ENCODE data around the gene ATP6V0E1.

Gene ATP6V0E1

DNA sequence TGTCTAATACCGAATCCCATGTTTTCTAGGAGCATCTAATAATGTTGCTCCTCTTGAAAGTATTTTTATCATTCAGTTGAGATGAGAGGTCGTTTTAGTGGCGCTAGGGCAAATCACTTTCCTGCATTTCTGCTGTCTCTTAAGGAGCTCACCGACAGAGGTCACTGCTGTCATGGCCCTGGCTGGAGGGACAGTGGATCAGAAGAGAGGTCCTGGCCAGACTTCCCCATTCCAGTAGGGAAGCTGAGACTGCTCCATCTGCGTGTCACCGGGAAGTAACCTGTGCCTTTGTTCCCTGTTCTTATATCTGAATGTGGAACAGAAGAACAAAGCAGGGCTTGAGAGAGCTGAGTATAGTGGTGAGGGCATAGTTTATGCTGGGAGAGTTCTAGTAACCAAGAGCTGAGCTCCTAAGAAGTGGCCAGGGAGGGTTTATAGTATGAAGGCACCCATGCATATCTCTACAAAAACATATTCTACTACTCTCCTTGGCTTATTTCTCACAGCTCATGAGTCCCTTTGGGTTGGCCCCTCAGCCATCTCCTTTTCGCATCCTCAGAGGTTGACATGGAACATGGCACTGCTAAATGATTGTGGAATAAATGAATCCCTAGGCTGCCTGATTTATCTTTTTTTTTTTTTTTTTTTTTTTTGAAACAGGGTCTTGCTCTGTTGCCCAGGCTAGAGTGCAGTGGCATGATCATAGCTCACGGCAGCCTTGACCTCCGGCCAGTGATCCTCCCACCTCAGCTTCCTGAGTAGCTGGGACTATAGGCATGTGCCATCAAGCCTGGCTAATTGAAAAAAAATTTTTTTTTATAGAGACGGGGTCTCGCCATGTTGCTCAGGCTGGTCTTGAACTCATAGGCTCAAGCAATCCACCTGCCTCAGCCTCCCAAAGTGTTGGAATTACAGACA, 27.2 kb downstream of the ATP6V0E1 start:
- no peaks in the 10 kb centered on the region for H3K27me3 ChIP-seq (ENCODE audit: low read depth, low read length)
- TF ChIP-seq EZH2phosphoT487 (IDR thresholded peaks at IDR 0.05; ENCODE audit: low read depth): no peak
- TF ChIP-seq, protein P1, sequence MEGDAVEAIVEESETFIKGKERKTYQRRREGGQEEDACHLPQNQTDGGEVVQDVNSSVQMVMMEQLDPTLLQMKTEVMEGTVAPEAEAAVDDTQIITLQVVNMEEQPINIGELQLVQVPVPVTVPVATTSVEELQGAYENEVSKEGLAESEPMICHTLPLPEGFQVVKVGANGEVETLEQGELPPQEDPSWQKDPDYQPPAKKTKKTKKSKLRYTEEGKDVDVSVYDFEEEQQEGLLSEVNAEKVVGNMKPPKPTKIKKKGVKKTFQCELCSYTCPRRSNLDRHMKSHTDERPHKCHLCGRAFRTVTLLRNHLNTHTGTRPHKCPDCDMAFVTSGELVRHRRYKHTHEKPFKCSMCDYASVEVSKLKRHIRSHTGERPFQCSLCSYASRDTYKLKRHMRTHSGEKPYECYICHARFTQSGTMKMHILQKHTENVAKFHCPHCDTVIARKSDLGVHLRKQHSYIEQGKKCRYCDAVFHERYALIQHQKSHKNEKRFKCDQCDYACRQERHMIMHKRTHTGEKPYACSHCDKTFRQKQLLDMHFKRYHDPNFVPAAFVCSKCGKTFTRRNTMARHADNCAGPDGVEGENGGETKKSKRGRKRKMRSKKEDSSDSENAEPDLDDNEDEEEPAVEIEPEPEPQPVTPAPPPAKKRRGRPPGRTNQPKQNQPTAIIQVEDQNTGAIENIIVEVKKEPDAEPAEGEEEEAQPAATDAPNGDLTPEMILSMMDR (IDR thresholded peaks at IDR 0.05; ENCODE audit: low read depth, low read length): no peak
- H3K4me2 ChIP-seq (ENCODE audit: low read length): no peak overlapping the region
- H3K4me1 ChIP-seq (ENCODE audit: low read length): peaks cover 8% of the 10 kb centered on the region; the same call in 1 of the 2 replicates
- H3K36me3 ChIP-seq (replicated peaks; ENCODE audit: low read depth, low read length): peaks cover 16% of the 10 kb centered on the region
- no peak overlapping the region for H3K27ac ChIP-seq (ENCODE audit: low read length)
- H3K79me2 ChIP-seq (ENCODE audit: low read length): peaks cover 98% of the 10 kb centered on the region
- no peak overlapping the region for H3K9ac ChIP-seq (ENCODE audit: low read length)
- H3K9me3 ChIP-seq (ENCODE audit: insufficient read depth, low read length): no peaks in the 10 kb centered on the region
- H4K20me1 ChIP-seq (ENCODE audit: insufficient read depth, low read length): peaks cover 69% of the 10 kb centered on the region
- H3K4me3 ChIP-seq (ENCODE audit: low read length): no peak overlapping the region
- no peak overlapping the region for H2AFZ ChIP-seq (ENCODE audit: low read depth, low read length)

DNA sequence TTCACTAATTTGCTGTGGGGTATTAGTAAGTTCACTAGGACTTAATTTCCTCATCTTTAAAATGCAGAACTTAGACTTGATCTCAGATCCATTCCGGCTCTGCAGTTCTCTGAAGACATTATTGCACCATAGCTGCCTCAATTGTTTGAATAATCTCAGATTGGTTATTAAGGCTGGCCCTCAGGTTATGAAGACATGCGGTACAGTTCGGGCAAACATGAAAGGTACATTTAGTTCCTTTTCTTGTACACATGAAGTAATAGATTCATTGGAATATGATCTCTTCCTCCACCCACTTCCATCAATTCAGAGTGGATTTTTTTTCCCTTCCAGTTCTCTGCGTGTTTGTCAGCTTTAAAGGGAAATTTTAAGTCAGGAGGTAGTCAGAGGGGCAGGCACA, 28.0 kb downstream of the ATP6V0E1 start:
- no peak overlapping the region for H3K4me2 ChIP-seq (ENCODE audit: low read length)
- TF ChIP-seq, protein P1 (IDR thresholded peaks at IDR 0.05; ENCODE audit: low read depth, low read length): no peak
- TF ChIP-seq EZH2phosphoT487 (IDR thresholded peaks at IDR 0.05; ENCODE audit: low read depth): no peak
- no peaks in the 10 kb centered on the region for H3K9me3 ChIP-seq (ENCODE audit: insufficient read depth, low read length)
- H3K27ac ChIP-seq (ENCODE audit: low read length): no peak overlapping the region
- peaks cover 98% of the 10 kb centered on the region for H3K79me2 ChIP-seq (ENCODE audit: low read length)
- no peak overlapping the region for H3K9ac ChIP-seq (ENCODE audit: low read length)
- no peak overlapping the region for H2AFZ ChIP-seq (ENCODE audit: low read depth, low read length)
- peaks cover 16% of the 10 kb centered on the region for H3K36me3 ChIP-seq (replicated peaks; ENCODE audit: low read depth, low read length)
- H4K20me1 ChIP-seq (ENCODE audit: insufficient read depth, low read length): peaks cover 70% of the 10 kb centered on the region
- H3K4me1 ChIP-seq (ENCODE audit: low read length): peaks cover 8% of the 10 kb centered on the region; the same call in 1 of the 2 replicates
- no peaks in the 10 kb centered on the region for H3K27me3 ChIP-seq (ENCODE audit: low read depth, low read length)
- no peak overlapping the region for H3K4me3 ChIP-seq (ENCODE audit: low read length)

- H3K27ac ChIP-seq (ENCODE audit: low read length): no peak overlapping the region
- H4K20me1 ChIP-seq (ENCODE audit: insufficient read depth, low read length): peaks cover 64% of the 10 kb centered on the region
- TF ChIP-seq, protein P1 (IDR thresholded peaks at IDR 0.05; ENCODE audit: low read depth, low read length): no peak
- no peak for TF ChIP-seq EZH2phosphoT487 (IDR thresholded peaks at IDR 0.05; ENCODE audit: low read depth)
- peaks cover 98% of the 10 kb centered on the region for H3K79me2 ChIP-seq (ENCODE audit: low read length)
- H3K4me3 ChIP-seq (ENCODE audit: low read length): no peak overlapping the region
- H3K9me3 ChIP-seq (ENCODE audit: insufficient read depth, low read length): no peaks in the 10 kb centered on the region
- H3K9ac ChIP-seq (ENCODE audit: low read length): no peak overlapping the region
- H2AFZ ChIP-seq (ENCODE audit: low read depth, low read length): no peak overlapping the region
- H3K36me3 ChIP-seq (replicated peaks; ENCODE audit: low read depth, low read length): peaks cover 12% of the 10 kb centered on the region
- H3K4me1 ChIP-seq (ENCODE audit: low read length): peaks cover 8% of the 10 kb centered on the region; the same call in 1 of the 2 replicates
- H3K4me2 ChIP-seq (ENCODE audit: low read length): no peak overlapping the region
- H3K27me3 ChIP-seq (ENCODE audit: low read depth, low read length): no peaks in the 10 kb centered on the region
These were observed 29.3 kb downstream of the ATP6V0E1 start for GRCh38 chr5:173012882-173013281.

DNA sequence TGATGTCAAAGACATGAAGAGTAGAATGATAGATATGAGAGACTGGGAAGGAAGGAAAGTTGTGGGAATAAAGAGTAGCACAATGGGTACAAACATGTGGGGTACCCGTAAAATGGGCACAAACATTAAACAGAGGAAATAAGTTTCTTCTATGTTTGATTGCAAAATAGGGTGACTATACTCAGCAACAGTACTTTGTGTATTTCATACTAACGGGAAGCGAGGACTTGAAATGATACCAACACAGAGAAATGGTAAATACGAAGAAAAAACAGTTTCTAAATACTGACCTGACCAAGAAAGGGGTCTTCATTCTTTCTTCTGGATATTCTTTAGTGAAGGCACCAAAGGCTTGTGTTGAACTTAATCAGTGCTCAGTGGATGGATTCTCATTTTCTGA, 31.1 kb downstream of the ATP6V0E1 start:
- TF ChIP-seq, protein P1 (IDR thresholded peaks at IDR 0.05; ENCODE audit: low read depth, low read length): no peak
- TF ChIP-seq EZH2phosphoT487 (IDR thresholded peaks at IDR 0.05; ENCODE audit: low read depth): no peak
- Histone ChIP-seq H3K27ac (ENCODE audit: low read length) (no peak overlapping the region), H3K27me3 (ENCODE audit: low read depth, low read length) (no peaks in the 10 kb centered on the region), H3K4me3 (ENCODE audit: low read length) (no peak overlapping the region), H3K4me2 (ENCODE audit: low read length) (no peak overlapping the region), H3K36me3 (replicated peaks; ENCODE audit: low read depth, low read length) (peaks cover 14% of the 10 kb centered on the region), H3K4me1 (ENCODE audit: low read length) (no peaks in the 10 kb centered on the region), H3K9ac (ENCODE audit: low read length) (no peak overlapping the region), H4K20me1 (ENCODE audit: insufficient read depth, low read length) (peaks cover 77% of the 10 kb centered on the region), H2AFZ (ENCODE audit: low read depth, low read length) (no peak overlapping the region), H3K9me3 (ENCODE audit: insufficient read depth, low read length) (no peaks in the 10 kb centered on the region), H3K79me2 (ENCODE audit: low read length) (peaks cover 99% of the 10 kb centered on the region)

All from OCI-LY3 (cell line).